Forelimb muscle (tissue), 1 donor: ENCODE results near the gene TERB2. TPM values are rescaled to one million over a fixed set of nuclear protein-coding genes. Genes with fewer than 3 reads are reported as not detected.
"Not testable (repeated sequence)": the region's sequence is repeated elsewhere in the genome, so short reads cannot be mapped to it uniquely, and the experiment has no call there.

ENCODE experiments used
- DNase-seq: peaks from one replicate; pipeline ENCODE4 v3.0.0-alpha.2; 2013; ENCODE audit warnings: low read depth
- polyA plus RNA-seq: library from polyadenylated mRNA; unstranded; fragments of 120-200 nt; gene quantifications from one replicate; pipeline ENCODE4 v1.2.1, GENCODE V29; 2013; ENCODE audit not compliant: insufficient read length

Gene TERB2
- polyA plus RNA-seq, 1 donor, result not detected

DNA sequence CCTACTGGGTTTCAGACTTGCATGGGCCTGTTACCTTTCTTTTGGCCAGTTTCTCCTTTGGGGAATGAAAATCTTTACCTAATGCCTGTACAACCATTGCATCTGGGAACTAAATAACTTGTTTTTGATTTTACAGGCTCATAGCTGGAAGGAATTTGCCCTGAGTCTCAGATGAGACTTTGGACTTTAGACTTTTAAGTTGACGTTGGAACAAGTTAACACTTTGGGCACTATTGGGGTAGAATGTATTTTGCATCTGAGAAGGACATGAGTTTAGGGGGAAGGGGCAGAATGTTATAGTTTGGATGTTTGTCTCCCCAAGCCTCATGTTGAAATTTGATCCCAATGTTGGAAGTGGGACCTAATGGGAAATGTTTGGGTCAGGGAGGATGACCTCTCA, 44.7 kb downstream of the TERB2 start:
- not testable (repeated sequence) for DNase-seq

DNA sequence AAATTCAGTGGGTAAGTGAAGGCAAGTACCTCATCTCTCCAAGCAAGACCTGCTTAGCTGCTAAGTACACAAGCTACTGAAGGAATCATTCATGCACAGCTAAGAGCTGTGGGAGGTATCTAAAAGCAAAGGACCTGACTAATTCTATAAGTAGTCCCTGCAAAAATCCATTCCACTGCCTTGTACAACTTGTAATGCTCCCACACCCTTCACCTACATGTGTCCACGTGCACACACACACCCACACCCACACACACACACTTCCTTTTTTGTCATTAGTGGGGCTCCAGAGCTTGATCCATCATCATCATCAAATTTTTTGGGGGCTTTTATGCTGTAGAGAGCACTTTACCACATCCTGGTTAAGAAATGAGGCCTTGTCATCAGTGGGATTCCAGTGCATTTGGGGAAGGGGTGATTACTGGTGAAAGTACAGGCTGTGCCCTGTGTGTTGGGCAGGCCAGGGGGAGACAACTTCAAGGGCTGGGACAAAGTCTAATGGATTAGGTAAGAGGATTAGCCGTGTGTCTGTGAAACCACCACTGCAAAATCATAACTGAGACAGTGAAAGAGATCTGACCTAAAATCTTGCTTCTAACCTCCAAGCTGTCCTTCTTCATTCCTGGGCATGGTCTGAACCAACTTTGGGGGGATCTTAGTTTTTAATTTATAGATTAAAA, 47.4 kb downstream of the TERB2 start:
- DNase-seq, result not testable (repeated sequence)

GRCh38 chr15:45004590-45005175, 48.2 kb downstream of the TERB2 start:
- DNase-seq, result not testable (repeated sequence)

- no peak for DNase-seq
These were observed 52.6 kb downstream of the TERB2 start for GRCh38 chr15:45009046-45009445.

DNA sequence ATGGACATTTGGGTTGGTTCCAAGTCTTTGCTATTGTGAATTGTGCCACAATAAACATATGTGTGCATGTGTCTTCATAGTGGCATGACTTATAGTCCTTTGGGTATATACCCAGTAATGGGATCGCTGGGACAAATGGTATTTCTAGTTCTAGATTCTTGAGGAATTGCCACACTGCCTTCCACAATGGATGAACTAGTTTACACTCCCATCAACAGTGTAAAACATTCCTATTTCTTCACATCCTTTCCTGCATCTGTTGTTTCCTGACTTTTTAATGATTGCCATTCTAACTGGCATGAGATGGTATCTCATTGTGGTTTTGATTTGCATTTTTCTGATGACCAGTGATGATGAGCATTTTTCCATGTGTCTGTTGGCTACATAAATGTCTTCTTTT, 58.6 kb downstream of the TERB2 start:
- not testable (repeated sequence) for DNase-seq

DNA sequence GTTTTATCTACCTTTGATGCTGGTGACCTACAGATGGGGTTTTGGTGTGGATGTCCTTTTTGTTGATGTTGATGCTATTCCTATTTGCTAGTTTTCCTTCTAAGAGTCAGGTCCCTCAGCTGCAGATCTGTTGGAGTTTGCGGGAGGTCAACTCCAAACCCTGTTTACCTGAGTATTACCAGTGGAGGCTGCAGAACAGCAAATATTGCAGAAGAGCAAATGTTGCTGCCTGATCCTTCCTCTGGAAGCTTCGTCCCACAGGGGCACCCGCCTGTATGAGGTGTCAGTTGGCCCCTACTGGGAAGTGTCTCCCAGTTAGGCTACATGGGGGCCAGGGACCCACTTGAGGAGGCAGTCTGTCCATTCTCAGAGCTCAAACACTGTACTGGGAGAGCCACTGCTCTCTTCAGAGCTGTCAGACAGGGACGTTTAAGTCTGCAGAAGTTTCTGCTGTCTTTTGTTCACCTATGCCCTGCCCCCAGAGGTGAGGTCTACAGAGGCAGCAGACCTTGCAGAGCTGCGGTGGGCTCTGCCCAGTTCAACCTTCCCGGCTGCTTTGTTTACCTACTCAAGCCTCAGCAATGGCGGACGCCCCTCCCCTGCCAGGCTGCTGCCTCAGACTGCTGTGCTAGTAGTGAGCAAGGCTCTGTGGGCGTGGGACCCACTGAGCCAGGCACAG, 63.9 kb downstream of the TERB2 start:
- DNase-seq, result not testable (repeated sequence)

GRCh38 chr15:45020901-45021259, 64.4 kb downstream of the TERB2 start:
- DNase-seq, result not testable (repeated sequence)

GRCh38 chr15:45021348-45021747, 64.9 kb downstream of the TERB2 start:
- DNase-seq, result no peak

GRCh38 chr15:45022871-45023658, 66.6 kb downstream of the TERB2 start, which contains the start of gene SORD:
Gene SORD (plus strand): TSS chr15:45023195. CDS start chr15:45023284, 89 bp downstream.
- peak; percentile 48 for DNase-seq

DNA sequence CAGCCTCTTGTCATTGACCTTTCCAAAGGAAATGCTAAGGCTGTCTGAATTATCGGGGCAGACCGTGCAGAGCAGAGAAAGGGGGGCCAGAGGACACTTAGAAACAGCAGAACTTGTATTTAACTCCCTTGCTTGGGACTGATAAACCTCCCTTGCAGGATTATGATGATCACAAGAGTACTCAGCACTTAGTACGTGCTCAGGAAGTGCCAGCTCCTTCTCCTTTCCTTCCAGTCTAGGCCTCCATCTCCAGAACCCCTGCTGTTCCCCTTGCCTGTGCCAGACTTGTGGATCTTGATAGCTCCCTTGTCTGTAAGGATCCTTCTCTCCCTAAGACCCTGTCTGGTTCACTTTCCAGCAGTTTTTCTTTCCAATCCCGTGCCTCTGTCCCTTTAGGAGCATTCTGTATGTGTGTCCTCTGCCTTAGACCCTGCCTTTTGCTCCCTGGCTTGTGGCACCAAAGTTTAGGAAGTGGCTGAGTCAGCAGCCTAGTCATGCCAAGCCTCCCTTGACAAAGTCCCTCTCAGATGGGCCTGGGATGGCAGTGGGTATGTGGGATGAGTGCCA, 67.3 kb downstream of the TERB2 start:
- no peak for DNase-seq

- not testable (repeated sequence) for DNase-seq
These were observed 68.2 kb downstream of the TERB2 start for GRCh38 chr15:45024649-45025048.

DNA sequence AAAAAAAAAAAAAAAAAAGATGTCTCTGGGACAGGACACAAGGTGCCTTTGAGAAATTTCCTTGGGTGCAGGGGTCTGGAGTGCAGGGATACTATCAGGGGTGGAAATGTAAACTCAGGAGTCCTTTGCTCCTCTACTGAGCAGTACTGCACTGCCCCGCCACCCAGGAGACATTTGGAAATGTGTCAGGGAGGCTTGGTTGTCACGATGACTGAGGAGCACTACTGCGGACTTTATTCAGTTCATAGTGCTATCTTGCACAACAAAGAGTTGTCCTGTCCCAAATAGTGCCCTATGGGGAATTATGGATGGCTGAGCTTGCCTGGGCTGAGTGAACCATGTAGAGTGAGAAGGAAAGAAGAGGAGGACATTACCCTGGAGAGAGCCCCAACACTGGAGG, 69.1 kb downstream of the TERB2 start:
- DNase-seq, result not testable (repeated sequence)

DNA sequence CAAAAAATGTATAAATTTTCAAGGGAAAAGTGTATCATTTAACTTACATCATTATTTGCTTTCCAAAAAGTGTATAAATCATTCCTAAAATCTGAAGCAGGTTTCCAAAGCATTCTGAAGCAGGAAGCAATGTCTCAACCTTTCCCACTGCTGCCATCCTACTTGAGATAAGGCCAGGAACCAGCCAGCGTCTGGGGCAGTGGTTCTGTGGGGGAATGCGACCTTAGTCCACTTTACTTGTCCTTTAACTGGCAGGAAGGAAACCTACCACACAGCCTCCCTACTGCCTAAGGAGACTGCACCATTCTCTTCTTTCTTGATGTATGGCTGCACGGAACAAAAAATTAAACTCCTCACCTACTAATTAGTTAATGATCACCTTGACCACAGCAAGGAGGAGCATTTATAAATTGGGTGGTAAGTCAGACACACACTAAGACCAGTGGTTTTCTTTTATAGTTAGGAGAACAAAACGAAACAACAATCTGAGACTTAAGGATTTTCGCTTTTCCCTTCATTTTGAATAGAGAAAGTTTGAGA, 70.2 kb downstream of the TERB2 start:
- DNase-seq, result no peak

- DNase-seq, result no peak
These were observed 70.7 kb downstream of the TERB2 start for GRCh38 chr15:45027220-45027619.

Other genes starting within 250 kb of the TERB2 start
- 0.78 TPM for gene PATL2, start 245.4 kb upstream of the TERB2 start, polyA plus RNA-seq
- 447 TPM for gene B2M, start 245.2 kb upstream of the TERB2 start, polyA plus RNA-seq
- gene TRIM69, start 220.2 kb upstream of the TERB2 start, polyA plus RNA-seq, result 27.8 TPM
- gene SORD, start 66.5 kb downstream of the TERB2 start, polyA plus RNA-seq, result 6.5 TPM
- 0.04 TPM for gene DUOX2, start 157.5 kb downstream of the TERB2 start, polyA plus RNA-seq
- gene DUOXA2, start 157.6 kb downstream of the TERB2 start, polyA plus RNA-seq, result not detected
- not detected for gene DUOXA1, start 173.2 kb downstream of the TERB2 start, polyA plus RNA-seq
- gene DUOX1, start 173.3 kb downstream of the TERB2 start, polyA plus RNA-seq, result 2.9 TPM
- gene SHF, start 231.3 kb downstream of the TERB2 start, polyA plus RNA-seq, result 7.4 TPM